ENCODE measurements around the gene XRN2. TPM values are rescaled to one million over a fixed set of nuclear protein-coding genes. Genes with fewer than 3 reads are reported as not detected.

XRN2 gene, protein sequence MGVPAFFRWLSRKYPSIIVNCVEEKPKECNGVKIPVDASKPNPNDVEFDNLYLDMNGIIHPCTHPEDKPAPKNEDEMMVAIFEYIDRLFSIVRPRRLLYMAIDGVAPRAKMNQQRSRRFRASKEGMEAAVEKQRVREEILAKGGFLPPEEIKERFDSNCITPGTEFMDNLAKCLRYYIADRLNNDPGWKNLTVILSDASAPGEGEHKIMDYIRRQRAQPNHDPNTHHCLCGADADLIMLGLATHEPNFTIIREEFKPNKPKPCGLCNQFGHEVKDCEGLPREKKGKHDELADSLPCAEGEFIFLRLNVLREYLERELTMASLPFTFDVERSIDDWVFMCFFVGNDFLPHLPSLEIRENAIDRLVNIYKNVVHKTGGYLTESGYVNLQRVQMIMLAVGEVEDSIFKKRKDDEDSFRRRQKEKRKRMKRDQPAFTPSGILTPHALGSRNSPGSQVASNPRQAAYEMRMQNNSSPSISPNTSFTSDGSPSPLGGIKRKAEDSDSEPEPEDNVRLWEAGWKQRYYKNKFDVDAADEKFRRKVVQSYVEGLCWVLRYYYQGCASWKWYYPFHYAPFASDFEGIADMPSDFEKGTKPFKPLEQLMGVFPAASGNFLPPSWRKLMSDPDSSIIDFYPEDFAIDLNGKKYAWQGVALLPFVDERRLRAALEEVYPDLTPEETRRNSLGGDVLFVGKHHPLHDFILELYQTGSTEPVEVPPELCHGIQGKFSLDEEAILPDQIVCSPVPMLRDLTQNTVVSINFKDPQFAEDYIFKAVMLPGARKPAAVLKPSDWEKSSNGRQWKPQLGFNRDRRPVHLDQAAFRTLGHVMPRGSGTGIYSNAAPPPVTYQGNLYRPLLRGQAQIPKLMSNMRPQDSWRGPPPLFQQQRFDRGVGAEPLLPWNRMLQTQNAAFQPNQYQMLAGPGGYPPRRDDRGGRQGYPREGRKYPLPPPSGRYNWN
- total RNA-seq (2014; rRNA removed; shearing (Covaris generic)), result 122 and 175 TPM in 2 replicates

DNA sequence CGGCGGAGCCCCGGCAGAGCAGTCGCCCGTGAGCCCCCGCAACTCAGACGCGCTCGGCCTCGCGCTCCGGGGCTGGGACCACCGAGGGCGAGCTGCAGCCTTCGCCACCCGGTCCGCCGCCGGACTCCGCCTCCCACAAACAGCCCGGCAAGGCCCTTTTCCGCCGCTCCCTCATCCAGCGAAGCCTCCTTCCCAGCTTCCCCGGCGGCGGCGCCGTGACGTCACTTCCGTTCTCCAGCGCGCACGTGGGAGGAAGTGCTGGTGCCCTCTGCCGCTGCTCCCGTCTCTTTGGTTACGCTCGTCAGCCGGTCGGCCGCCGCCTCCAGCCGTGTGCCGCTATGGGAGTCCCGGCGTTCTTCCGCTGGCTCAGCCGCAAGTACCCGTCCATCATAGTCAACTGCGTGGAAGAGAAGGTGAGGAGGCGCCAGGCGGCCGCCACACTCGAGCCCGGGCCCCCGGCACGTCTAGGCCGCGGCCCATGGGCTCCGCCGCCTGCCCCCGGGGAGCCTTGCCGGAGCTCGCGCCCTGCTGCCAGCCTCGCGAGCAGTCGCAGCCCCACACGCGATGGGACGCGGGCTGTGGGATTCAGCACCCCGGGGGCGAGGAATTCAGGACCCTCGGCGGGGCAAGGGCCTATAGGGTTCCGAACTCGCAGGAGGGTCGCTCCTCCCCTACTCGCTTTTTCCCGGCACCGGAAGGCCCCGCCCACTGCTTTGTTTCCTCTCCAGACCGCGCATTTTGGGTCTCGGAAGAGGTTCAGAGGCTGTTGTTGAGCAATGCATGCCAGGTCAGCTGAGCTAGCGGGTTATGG lies at the start of gene XRN2:
Gene XRN2 (plus strand): TSS at position 271 of the 811 bp plus-strand sequence. CDS start 68 bp downstream, at position 339.
- peak; percentile 98 for DNase-seq (ENCODE audit: low read depth)

DNA sequence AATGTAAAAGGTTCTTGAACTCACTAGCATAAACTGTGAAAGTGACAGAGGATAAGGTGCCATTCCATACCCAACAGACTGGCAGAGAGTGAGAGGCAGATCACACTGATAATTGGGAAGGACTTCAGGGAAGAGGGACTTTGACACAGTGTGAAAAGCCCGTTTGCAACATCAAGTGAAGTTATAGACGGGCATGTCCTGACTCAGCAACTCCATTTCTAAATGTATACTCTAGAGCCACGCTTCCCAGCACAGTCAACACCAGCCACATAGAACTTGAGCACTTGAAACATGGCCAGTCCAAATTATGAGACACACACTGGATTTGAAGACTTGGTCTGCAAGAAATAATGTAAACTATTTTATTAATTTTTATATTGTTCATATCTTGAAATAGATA lies 45.9 kb upstream of the XRN2 start:
- no peak for DNase-seq (ENCODE audit: low read depth)

DNA sequence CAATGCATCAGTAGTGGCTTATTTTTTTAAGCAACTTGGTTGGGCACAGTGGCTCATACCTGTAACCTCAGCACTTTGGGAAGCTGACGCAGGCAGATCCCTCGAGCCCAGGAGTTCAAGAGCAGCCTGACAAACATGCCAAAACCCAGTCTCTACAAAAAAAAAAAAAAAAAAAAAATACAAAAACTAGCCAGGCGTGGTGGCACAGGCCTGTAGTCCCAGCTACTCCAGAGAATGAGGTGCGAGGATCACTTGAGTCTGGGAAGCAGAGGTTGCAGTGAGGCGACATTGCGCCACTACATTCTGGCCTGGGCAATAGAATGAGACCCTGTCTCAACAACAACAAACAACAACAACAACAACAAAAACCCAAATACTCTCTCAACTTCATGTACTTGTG lies 44.7 kb upstream of the XRN2 start:
- DNase-seq (ENCODE audit: low read depth), result no peak

DNA sequence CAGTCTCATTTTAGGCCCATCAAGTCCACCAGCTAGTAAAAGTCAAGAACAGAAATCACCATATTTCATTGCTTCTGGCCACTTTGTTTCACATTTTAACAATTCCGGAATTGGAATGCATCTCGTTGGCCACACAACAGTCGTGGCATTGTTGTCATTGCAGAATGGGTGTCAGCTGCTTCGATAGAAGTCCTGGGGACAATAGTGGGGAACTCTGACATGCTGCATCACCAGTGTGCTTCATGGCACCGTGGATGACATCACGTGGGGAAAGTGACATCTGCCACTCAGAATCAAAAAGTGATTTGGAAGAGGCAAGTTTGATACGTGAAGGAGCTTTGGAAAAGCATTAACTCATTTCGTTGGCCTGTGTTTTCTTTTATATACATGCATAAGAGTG lies 43.8 kb upstream of the XRN2 start:
- no peak for DNase-seq (ENCODE audit: low read depth)

DNA sequence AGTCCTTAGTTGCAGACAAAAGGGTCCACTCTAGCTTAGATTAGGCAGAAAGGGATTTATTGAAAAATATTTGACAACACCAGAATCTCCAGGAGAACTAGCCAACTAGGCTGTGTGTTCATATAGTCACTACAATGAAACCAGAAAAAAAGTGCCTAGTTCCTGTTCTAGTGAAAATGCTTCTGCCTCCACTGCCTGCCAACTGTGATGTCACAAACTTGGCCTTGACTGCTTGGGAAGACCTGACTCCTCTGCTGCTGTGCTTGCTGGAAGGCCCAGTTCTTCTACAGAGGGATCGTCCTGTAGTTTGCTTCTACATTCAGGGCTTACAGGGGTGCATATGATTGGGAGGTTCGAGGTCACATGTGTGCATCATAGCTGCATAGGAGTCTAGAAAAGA lies 40.3 kb upstream of the XRN2 start:
- peak; percentile 23 for DNase-seq (ENCODE audit: low read depth)

DNA sequence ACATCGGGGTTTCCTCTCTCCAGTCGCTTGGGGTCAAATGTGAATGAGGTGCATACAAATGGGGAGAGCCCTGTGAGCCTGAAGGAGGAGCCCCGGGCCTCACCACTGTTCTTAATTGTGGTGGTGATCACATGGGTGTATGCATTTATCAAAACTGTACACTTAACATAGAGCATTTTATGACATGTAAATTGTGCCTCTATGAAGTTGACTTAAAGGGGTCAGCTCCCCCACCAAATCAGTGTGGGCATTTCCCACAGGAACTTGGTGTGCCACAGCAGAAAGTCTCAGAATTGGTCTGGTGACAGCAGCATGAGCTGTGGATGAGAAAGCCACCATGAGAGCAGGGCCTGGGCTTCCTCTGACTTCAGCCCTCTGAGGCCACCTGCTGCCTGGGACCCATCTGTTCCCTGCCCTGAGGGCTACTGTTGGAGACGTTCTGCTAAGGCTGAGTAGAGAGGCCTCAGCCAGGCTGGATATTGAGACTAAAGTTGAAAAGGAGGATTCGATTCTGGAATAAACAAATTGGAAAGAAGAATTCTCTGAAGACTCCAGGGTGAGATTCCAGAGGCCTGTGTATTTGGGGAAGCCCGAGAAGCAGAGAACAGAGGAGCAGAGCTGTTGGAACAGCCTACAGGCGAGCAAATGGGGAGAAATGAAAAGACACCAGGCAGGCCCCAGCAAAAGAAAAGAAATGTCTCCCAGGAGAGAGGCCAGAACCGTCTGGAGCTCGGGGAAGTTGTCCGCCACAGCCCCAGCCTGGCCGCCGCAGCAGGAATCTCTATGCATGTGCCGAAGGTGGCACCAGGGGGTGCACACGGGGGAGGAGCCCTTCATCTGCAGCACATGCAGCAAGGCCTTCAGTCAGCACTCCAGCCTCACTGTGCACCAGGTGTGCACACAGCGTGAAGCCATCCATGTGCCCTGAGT lies 37.6 kb upstream of the XRN2 start:
- no peak for DNase-seq (ENCODE audit: low read depth)

DNA sequence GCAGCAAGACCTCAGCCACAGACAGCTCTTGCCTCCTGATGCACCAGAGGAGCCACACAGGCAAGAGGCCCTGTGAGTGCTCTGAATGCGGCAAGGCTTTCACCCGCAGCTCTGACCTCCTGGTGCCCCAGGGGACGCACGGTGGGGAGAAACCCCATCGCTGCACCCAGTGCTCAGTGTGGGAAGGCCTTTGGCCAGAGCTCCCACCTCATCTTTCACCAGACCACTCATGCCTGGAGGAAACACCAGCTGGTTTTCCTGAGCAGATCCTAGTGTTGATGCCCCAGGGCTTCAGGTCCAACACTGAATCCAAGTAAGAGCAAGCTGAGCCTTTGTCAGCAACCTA lies 37.0 kb upstream of the XRN2 start:
- DNase-seq (ENCODE audit: low read depth), result no peak

DNA sequence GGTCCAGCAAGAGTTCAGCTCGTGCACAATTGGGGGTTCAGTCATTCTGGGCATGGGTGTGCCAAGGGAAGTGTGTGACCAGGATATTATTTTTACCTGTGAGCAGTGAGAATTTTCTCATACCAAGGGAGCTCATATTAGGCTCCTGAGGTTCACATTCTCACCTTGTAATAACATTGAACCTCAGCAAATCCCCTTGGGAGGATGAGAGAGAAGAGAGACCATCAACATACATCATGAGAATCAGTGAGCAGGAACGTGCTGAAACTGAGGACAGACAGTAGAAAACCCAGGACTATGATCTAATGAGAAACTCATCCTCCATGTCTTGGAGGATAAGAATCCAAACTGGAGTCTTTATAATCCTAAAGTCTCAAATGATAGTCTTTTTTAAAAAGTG lies 33.4 kb upstream of the XRN2 start:
- DNase-seq (ENCODE audit: low read depth), result no peak

DNA sequence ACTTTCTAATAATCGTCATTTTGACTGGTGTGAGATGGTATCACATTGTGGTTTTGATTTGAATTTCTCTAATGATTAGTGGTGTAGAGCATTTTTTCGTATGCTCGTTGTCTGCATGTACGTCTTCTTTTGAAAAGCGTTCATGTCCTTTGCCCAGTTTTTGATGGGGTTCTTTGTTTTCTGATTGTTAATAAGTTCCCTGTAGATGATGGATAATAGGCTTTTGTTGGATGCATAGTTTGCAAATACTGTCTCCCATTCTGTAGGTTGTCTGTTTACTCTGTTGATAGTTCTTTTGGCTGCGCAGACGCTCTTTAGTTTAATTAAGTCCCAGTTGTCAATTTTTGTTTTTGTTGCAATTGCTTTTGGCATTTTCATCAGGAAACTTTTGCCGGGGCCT lies 32.3 kb upstream of the XRN2 start:
- no peak for DNase-seq (ENCODE audit: low read depth)

DNA sequence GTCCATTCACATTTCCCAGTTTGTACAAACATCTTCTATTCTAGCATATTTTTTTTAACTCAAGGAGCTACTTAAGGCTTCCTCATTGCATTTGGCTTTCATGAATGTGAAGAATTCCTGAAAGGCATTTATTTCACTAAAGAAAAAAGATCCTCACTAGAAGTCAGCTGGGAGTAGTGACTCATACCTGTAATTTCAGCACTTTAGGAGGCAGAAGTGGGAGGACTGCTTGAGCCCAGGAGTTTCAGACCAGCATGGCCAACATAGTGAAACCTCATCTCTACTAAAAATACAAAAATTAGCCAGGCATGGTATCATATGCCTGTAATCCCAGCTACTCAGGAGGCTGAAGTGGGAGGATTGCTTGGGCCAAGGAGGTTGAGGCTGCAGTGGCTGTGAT lies 30.9 kb upstream of the XRN2 start:
- peak; percentile 47 for DNase-seq (ENCODE audit: low read depth)

DNA sequence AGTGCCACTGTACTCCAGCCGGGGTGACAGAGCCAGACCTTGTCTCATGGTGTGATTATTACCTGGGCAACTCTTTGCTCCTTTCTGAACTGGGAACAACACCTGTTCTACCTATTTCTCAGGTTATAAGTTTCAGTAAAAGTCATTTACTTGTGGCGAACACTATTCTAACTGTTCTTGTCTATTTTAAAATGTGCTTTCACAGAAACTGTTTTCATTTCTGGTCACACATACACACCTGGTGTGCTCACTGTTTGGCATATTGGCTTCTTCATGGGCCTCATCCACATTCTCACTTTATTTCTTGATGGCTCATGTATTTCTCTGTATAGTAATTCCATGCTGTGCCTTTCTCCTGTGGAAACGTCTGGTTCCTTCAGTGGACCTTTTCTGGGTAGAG lies 30.5 kb upstream of the XRN2 start:
- no peak for DNase-seq (ENCODE audit: low read depth)

DNA sequence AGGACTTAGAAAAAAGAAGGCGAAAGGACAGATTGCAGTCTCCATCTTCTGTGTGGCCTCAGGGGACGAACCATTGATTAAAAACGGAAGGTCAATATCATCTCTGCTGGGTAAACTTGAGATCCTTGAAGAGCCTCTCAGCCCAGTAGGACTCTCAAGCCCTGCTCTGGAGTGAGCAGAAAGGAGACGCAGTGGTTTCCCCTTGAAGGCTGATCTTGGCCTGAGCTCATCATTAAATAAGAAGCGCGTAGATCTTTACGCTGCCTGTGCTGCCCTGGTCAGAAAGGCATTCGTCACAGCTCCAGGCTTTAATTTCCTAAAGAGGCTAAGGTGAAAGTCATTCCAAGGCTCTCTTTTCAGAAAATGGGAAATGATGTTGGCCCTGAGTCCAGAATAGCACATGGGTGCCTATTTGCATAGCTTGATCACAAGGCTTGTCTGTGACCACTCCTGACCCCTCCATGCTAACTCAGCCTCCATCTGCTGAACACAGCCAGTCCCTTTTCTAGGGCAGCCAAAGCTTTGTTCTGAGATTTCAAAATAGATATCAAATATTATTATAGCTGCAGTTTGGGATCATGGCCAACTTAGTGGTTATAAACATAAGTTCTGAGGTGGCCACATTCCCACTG lies 29.3 kb upstream of the XRN2 start:
- no peak for DNase-seq (ENCODE audit: low read depth)

DNA sequence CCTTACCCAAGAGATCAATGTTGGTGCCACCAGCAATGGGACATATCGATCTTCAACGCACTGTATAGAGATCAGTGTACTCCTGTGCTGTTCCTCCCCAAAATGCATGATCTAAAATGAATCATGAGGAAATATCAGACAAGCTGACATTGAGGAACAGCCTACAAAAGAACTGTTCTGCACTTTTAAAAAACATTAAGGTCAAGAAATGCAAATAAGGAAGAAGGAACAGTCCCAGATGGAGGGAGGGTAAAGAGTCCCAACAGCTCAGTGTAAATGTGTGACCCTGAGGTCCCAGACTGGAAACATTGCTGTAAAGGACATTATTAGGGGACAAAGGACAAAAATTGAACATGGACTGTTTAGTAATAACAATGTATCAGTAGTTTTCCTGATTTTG lies 24.3 kb upstream of the XRN2 start:
- DNase-seq (ENCODE audit: low read depth), result no peak

DNA sequence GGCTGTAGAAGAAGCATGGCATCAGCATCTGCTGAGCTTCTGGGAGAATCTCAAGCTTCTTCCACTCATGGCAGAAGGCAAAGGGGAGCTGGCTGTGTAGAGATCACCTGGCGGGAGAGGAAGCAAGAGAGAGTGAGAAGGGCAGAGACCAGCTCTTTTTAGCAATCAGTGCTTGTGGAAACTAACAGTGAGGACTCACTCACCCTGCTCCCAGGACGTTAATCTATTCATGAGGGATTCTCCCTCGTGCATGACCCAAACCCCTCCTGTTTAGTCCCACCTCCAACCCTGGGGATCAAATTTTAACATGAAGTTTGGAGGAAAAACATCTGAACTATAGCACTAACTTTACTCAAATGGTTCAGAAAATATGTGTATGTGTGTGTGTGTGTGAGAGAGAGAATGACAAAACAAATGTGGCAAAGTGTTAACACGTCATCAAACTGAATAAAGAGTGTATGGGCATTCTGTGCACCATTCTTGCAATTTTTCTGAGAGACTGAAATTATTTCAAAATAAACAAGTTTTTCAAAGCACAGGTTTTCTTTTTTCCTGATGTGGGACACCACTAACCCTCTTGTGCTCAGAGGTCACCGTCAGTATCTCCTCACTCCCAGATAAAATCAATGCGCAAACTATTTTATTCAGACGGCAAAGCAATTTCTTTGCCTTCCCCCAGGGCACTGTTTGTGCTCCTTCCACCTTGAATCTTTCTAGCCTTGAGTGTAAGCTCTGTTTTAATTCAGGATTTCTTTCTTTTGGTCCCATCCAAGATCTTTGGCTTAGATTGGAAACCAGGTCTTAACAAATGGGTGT lies 23.2 kb upstream of the XRN2 start:
- no peak for DNase-seq (ENCODE audit: low read depth)

DNA sequence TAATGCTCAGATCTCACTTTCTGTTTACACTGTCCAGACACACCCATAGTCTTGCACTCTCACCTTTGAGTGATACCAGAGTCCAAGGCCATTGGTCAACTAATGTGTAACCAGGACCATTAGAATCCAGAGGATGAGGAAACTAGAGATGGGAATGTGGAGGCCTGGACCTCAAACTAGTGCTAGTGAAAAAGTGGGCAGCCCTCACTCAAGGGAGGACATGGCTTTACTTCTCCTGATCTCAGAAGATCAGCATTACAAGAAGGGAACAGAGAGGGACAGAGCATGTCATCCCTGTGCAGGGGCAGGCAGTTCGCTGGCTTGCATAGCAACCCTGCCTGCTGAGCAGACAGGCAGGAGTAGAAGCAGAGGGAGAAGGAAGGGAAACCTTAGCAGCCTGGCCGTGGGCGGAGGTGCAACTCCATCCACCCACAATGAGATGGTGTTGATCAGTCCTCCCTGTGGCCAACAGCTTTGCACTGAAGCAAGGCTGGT lies 22.6 kb upstream of the XRN2 start:
- DNase-seq (ENCODE audit: low read depth), result no peak

DNA sequence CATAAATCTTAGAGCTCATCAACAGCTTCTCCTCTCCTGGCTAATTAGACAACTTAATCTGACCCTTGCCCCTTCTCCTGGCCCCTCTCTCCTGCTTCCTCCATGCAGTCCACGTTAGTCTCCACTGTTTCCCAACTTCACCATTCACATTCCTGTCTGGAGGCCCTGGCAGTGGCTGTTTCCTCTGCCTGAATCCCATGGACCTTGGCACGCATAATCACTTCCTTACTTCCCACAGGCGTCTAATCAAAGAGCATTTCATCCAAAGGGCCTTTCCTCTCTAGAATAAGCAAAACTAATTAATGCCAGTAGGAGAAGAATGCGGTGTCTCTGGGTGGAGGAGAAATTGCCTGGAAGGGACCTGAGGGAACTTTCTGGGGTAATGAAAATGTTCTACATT lies 16.4 kb upstream of the XRN2 start:
- DNase-seq (ENCODE audit: low read depth), result no peak

DNA sequence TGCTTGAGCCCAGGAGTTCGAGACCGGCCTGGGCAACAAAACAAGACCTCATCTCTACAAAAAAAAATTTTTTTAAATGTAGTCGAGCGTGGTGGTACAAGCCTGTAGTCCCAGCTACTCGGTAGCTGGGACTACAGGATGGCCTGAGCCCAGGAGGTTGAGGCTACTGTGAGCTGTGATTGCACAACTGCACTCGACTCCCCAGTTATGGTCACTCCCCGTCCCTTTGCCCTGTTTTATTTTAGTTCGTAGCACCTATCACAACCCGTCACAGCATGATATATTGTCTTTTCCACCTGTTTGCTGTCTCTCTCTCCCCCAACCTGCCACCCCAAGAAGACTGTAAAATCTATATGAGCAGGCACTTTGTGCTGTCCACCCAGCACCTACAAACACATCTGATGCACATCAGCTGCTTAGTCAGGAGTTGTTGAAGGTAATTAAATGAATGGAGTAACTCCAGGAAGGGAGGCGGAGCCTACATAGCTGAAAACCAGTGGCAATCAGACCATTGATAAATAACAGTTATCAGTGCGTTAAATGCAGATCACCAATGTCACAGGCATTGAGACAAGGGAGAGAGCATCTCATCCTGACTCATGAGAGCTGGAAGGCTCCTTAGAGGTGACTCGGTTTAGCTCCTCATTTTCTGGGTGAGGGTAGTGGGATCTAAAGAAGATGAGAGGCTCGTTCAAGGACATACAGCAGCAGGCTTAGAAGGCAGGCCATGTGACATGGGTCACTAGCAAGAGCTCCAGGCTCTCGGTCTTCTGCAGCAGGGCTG lies 14.4 kb upstream of the XRN2 start:
- no peak for DNase-seq (ENCODE audit: low read depth)

DNA sequence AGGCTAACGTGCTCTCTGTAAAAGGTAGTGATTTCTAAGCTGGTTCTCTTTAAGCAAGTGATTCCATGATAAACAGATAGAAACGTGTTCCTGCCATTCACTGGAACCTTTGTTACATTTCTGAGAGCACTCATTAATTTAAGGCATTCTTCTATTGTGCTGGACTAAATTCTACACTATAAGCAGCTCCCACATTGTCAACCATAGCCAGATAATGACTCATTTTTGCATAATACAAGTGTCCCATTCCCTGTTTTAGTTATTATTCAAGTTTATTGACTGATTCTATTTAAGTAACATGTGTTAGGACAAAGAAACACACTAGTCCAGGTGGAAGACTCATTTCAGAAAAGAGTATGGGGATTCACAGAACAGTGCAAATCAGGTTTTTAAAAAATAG lies 13.5 kb upstream of the XRN2 start:
- DNase-seq (ENCODE audit: low read depth), result peak; percentile 35

DNA sequence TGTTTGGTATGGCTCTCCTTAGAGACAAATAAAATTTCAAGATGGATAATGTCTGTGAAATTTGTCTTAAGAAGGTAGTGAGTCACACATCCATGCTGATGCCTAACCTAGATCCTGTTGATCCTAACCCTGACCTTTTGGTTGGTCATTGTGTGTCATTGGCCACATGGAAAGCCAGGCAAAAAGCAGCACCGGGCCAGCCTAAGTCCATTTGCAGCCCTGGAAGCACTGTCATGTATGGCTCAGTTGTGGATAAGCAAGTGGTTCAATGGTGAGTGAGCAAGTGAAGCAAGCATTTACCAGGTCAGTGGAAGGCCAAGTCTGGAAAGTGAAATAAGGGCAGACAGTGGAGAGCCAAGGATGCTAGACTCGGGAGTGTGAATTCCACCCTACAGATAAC lies 12.1 kb upstream of the XRN2 start:
- peak; percentile 79 for DNase-seq (ENCODE audit: low read depth)
